GM18873 (cell line): ENCODE results near the gene ERAL1.
"Not testable (repeated sequence)": the region's sequence is repeated elsewhere in the genome, so short reads cannot be mapped to it uniquely, and the experiment has no call there.

Experiments
- ATAC-seq: cut with Tn5 transposase; IDR thresholded peaks from one replicate; pipeline ENCODE4 v1.9.1; 2021; ENCODE audit warnings: mild to moderate bottlenecking, moderate library complexity, moderate number of reproducible peaks; ENCODE audit not compliant: unreplicated experiment, low FRiP score

ERAL1 gene

DNA sequence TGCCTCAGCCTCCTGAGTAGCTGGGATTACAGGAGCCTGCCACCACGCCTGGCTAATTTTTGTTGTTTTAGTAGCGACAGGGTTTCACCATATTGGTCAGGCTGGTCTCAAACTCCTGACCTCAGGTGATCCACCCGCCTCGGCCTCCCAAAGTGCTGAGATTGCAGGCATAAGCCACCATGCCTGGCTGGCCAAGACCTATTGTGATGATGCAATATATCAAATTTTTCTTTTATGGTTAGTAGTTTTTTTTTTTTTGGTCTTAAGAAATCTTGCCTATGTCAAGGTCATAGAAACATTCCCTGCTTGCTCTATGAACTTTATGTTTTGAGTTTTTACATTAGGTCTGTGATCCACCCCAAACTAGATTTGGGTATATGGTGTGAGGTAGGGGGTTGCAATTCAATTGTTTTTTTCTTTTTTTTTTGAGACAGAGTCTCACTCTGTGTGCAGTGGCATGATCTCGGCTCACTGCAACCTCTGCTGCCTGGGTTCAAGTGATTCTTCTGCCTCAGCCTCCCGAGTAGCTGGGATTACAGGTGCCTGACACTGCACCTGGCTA lies 22.4 kb downstream of the ERAL1 start:
- ATAC-seq = not testable (repeated sequence)

DNA sequence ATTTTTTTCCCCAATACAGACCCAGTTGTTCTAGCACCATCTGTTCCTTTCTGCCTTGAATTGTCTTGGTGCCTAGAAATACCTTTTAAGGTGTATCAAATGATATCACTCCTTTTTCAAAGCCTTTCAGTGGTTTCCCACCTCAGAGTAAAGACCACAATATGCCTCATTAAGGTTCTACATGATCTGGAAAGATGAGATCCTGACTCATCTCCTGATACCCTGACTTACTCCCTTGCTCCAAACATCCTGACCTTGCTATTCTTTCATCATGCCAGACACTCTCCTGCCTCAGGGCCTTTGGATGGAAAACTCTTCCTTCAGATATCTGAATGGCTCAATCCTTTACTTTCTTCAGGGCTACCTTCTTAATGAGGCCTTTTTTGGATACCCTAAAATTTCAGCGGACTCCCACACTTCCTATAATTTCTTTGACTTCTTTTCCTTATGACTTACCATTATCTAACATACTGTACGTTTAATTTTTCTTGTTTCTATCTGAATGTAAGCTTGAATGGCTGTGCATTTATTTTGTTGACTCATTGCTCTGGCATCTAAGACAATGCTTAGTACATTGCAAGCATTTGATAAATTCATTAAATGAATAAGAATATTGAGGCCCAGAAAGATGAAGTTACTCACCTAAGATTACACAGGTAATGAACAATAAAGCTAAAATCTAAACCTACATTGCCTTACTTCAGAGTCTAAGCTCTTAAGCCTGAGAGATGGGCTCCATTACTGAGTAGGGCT lies 23.5 kb downstream of the ERAL1 start:
- ATAC-seq = no peak

DNA sequence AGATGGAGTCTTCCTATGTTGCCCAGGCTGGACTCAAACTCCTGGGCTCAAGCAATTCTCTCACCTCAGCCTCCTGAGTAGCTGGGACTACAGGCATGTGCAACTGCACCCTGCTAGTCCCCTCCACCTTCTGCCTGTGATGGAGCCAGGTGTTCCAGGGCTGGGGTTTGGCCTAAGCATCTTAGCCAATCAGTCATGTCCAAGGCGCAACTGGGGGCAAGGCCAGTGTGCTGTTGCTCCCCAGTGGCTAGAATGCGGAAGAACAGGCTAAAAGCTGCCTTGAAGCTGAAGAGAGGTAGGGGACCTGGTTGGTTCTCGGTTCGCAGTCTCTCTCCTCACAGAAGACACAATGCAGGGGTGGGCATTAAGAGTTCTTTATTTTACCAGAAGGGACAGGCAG lies 24.2 kb downstream of the ERAL1 start:
- no peak for ATAC-seq

GRCh38 chr17:28879886-28880571 lies 25.2 kb downstream of the ERAL1 start:
- ATAC-seq = no peak

- no peak for ATAC-seq
Observed at GRCh38 chr17:28880572-28880945, 25.7 kb downstream of the ERAL1 start.

GRCh38 chr17:28881533-28882056 lies 26.8 kb downstream of the ERAL1 start:
- ATAC-seq = no peak

- ATAC-seq = no peak
Observed at GRCh38 chr17:28882154-28882895, 27.5 kb downstream of the ERAL1 start.

DNA sequence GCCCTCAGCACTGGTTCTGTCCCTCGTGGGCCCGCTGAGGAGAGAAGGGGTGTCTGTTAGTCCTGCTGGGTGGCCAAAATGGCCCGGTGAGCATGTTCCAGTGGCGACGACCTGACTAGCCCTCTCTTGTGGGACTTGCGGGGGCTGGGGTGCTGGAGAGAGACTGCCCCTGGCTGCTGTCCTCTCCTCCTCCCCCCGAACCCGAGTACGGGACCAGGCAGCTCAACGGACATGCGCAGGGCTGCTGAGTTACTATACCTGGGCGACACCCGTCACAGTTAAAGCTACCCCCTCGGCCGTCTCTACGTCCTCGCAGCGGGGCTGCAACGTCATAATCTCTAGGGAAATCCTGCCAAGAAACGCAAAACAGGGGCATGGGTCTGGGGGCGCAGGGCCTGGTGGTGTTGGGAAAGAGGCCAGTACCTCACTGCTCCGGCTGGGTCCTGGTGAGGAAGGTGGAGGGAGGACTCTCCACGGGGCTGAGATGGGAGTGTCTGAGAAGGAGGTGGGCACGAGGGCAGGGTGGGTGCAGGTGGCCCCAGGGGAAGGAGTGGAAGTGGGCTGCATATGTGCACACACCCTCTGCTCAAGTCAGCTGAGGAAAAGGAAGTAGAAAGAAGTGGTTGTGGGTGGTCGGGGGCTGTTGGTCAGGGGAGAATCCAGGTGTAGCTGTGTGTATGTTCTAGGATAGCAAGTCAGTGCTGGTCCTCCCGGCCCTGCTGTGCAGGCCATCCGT lies 29.3 kb downstream of the ERAL1 start:
- ATAC-seq = no peak

- no peak for ATAC-seq
Observed at GRCh38 chr17:28885363-28885762, 30.5 kb downstream of the ERAL1 start.

- no peak for ATAC-seq
Observed at GRCh38 chr17:28885951-28886350, 31.1 kb downstream of the ERAL1 start.

DNA sequence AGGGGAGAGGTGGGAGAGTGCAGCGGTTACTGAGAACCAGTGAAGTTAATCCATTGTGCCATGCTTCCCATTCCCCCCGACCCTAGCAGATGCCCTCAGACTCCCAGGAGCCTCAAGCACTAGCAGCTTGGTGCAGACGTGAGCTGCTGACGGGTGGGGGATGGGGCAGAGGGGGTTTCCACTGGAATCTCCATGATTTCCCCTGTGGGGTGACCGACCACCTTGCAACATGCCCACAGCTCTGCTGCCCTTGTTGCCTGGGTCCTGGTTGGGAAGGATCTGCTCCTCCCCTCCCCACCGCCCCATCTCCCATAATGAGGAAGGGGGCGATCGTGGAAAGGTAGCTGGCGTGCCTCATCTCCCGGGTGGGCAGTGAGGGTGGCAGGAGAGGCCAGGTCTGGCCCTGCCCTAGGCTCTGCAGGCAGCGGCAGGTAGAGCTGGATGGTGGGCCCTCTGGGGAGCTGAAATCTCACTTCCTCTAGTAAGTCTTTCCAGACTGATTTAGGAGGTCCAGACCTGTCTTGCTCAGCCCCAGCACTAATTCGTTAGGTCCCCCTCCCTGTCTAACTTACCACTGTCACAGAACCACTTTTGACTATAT lies 33.2 kb downstream of the ERAL1 start:
- ATAC-seq = no peak

- ATAC-seq = no peak
Observed at GRCh38 chr17:28888832-28889231, 34.0 kb downstream of the ERAL1 start.

DNA sequence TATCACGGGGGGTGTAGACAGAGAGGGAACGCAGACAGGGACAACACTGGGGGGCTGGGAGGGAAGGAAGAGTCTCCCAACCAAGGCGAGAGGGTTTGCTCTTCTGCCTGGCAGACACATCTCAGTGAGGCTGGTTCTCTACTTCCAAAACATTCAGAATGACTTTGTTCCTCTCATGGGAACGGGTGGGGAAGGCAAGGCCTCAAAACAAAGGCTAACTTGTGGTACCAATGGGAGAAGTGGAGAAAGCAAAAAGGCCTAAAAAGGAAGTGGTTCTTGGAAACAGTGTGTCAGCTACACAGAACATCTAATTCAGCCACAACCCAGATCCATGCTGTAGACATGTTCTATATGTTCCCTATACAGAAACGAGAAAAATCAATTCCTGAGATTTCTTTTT lies 35.2 kb downstream of the ERAL1 start:
- ATAC-seq = no peak

GRCh38 chr17:28891201-28891600 lies 36.4 kb downstream of the ERAL1 start:
- no peak for ATAC-seq

- no peak for ATAC-seq
Observed at GRCh38 chr17:28892024-28892423, 37.2 kb downstream of the ERAL1 start.

GRCh38 chr17:28893248-28894183 lies 38.7 kb downstream of the ERAL1 start:
- not testable (repeated sequence) for ATAC-seq

GRCh38 chr17:28895794-28896447 lies 41.1 kb downstream of the ERAL1 start:
- no peak for ATAC-seq

- no peak for ATAC-seq
Observed at GRCh38 chr17:28896491-28896883, 41.7 kb downstream of the ERAL1 start.
